ENCODE results near the gene PPEF2.

DNA sequence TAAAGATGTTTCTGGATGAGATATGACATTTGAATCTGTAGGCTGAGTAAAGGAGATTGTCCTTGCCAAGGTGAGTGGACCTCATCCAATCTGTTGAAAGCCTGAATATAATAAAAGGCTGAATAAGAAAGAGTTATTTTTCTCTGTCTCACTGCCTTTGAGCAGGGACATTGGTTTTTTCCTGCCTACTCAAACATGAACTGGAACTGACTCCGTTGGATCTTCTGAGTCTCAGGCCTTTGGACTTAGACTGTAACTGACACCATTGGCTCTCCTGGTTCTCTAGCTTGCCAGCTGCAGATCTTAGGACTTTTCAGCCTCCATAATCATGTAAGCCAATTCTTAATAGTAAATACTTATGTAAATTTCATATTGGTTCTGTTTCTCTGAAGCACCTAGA is 43.5 kb downstream of the PPEF2 start:
- TF ChIP-seq GLIS3 (CRISPR knock-in tag; IDR thresholded peaks at IDR 0.05) (no peak), ESRRG (CRISPR knock-in tag; IDR thresholded peaks at IDR 0.05) (no peak), RARB (CRISPR knock-in tag; IDR thresholded peaks at IDR 0.05) (no peak), OSR1 (CRISPR knock-in tag; IDR thresholded peaks at IDR 0.05) (no peak), ZNF70 (CRISPR knock-in tag; IDR thresholded peaks at IDR 0.05) (no peak), ARNTL (CRISPR knock-in tag; IDR thresholded peaks at IDR 0.05; ENCODE audit: borderline replicate concordance, low read depth) (no peak), SNAI2 (CRISPR knock-in tag; IDR thresholded peaks at IDR 0.05) (no peak), ISL1 (CRISPR knock-in tag; IDR thresholded peaks at IDR 0.05) (no peak), ZNF565 (CRISPR knock-in tag; conservative IDR thresholded peaks at IDR 0.05; ENCODE audit: low read depth) (no peak)
- TF ChIP-seq, protein P1, sequence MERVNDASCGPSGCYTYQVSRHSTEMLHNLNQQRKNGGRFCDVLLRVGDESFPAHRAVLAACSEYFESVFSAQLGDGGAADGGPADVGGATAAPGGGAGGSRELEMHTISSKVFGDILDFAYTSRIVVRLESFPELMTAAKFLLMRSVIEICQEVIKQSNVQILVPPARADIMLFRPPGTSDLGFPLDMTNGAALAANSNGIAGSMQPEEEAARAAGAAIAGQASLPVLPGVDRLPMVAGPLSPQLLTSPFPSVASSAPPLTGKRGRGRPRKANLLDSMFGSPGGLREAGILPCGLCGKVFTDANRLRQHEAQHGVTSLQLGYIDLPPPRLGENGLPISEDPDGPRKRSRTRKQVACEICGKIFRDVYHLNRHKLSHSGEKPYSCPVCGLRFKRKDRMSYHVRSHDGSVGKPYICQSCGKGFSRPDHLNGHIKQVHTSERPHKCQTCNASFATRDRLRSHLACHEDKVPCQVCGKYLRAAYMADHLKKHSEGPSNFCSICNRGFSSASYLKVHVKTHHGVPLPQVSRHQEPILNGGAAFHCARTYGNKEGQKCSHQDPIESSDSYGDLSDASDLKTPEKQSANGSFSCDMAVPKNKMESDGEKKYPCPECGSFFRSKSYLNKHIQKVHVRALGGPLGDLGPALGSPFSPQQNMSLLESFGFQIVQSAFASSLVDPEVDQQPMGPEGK (CRISPR knock-in tag; IDR thresholded peaks at IDR 0.05; ENCODE audit: borderline replicate concordance), result no peak
- TF ChIP-seq, protein P2, sequence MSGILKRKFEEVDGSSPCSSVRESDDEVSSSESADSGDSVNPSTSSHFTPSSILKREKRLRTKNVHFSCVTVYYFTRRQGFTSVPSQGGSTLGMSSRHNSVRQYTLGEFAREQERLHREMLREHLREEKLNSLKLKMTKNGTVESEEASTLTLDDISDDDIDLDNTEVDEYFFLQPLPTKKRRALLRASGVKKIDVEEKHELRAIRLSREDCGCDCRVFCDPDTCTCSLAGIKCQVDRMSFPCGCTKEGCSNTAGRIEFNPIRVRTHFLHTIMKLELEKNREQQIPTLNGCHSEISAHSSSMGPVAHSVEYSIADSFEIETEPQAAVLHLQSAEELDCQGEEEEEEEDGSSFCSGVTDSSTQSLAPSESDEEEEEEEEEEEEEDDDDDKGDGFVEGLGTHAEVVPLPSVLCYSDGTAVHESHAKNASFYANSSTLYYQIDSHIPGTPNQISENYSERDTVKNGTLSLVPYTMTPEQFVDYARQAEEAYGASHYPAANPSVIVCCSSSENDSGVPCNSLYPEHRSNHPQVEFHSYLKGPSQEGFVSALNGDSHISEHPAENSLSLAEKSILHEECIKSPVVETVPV (CRISPR knock-in tag; IDR thresholded peaks at IDR 0.05), result no peak
- TF ChIP-seq, protein P3, sequence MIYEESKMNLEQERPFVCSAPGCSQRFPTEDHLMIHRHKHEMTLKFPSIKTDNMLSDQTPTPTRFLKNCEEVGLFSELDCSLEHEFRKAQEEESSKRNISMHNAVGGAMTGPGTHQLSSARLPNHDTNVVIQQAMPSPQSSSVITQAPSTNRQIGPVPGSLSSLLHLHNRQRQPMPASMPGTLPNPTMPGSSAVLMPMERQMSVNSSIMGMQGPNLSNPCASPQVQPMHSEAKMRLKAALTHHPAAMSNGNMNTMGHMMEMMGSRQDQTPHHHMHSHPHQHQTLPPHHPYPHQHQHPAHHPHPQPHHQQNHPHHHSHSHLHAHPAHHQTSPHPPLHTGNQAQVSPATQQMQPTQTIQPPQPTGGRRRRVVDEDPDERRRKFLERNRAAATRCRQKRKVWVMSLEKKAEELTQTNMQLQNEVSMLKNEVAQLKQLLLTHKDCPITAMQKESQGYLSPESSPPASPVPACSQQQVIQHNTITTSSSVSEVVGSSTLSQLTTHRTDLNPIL (CRISPR knock-in tag; IDR thresholded peaks at IDR 0.05; ENCODE audit: low read depth), result no peak

Data from SK-N-SH treated with all-trans-retinoic acid at 6 μM for 48 hours (cell line).